GM06990 (cell line): ENCODE measurements around the gene PRSS50.

ENCODE experiments used
- DNase-seq: peaks from one replicate; pipeline ENCODE4 v3.0.0-alpha.2; 2011; ENCODE audit not compliant: insufficient read length; ENCODE audit errors: extremely low read depth
- H3K27me3 ChIP-seq: replicated peaks from 2 replicates; pipeline ENCODE4 v1.6.0; 2011; ENCODE audit warnings: low read length; ENCODE audit not compliant: control insufficient read depth, insufficient read depth
- H3K36me3 ChIP-seq: 2 replicates; pipeline ENCODE4 v1.5.1; 2011; ENCODE audit warnings: low read length; ENCODE audit not compliant: control insufficient read depth, insufficient read depth
- H3K4me3 ChIP-seq: replicated peaks from 2 replicates; pipeline ENCODE4 v1.5.1; 2011; ENCODE audit warnings: low read depth, mild to moderate bottlenecking, control low read depth, low read length
- CTCF ChIP-seq: IDR thresholded peaks from 2 replicates; pipeline ENCODE4 v1.5.1; 2011; ENCODE audit warnings: low read length, control low read depth, mild to moderate bottlenecking, inconsistent platforms; ENCODE audit not compliant: insufficient read depth, poor library complexity, severe bottlenecking

Gene PRSS50

GRCh38 chr3:46711305-46711704, 6.4 kb downstream of the PRSS50 start:
- Histone ChIP-seq H3K36me3 (no peaks in the 10 kb centered on the region), H3K27me3 (no peaks in the 10 kb centered on the region), H3K4me3 (no peak overlapping the region)
- TF ChIP-seq CTCF: no peak
- no peak for DNase-seq

- no peaks in the 10 kb centered on the region for H3K36me3 ChIP-seq
- no peak for TF ChIP-seq CTCF
- no peak overlapping the region for H3K4me3 ChIP-seq
- no peaks in the 10 kb centered on the region for H3K27me3 ChIP-seq
- DNase-seq: no peak
These were observed 6.9 kb downstream of the PRSS50 start for GRCh38 chr3:46710671-46711295.

- H3K36me3 ChIP-seq: no peaks in the 10 kb centered on the region
- no peak for DNase-seq
- H3K27me3 ChIP-seq: no peaks in the 10 kb centered on the region
- H3K4me3 ChIP-seq: no peak overlapping the region
- no peak for TF ChIP-seq CTCF
These were observed 7.4 kb downstream of the PRSS50 start for GRCh38 chr3:46710229-46710628.

GRCh38 chr3:46709721-46710120, 7.9 kb downstream of the PRSS50 start:
- no peaks in the 10 kb centered on the region for H3K27me3 ChIP-seq
- TF ChIP-seq CTCF: no peak
- DNase-seq: no peak
- H3K36me3 ChIP-seq: no peaks in the 10 kb centered on the region
- no peak overlapping the region for H3K4me3 ChIP-seq

GRCh38 chr3:46709157-46709654, 8.5 kb downstream of the PRSS50 start:
- Histone ChIP-seq H3K27me3 (no peaks in the 10 kb centered on the region), H3K4me3 (no peak overlapping the region), H3K36me3 (no peaks in the 10 kb centered on the region)
- no peak for TF ChIP-seq CTCF
- no peak for DNase-seq

- no peak for DNase-seq
- no peaks in the 10 kb centered on the region for H3K36me3 ChIP-seq
- H3K27me3 ChIP-seq: no peaks in the 10 kb centered on the region
- no peak overlapping the region for H3K4me3 ChIP-seq
- no peak for TF ChIP-seq CTCF
These were observed 9.1 kb downstream of the PRSS50 start for GRCh38 chr3:46708401-46709156.
